GM12878 (cell line): Measurements from ENCODE around the gene CCDC8. TPM values are rescaled to one million over a fixed set of nuclear protein-coding genes. Genes with fewer than 3 reads are reported as not detected.

ENCODE experiments used
- ATAC-seq: fragments of 200-7000 bp; cut with Tn5 transposase; 3 replicates; pipeline ENCODE4 v1.9.1; 2020; ENCODE audit warnings: mild to moderate bottlenecking, moderate library complexity
- BruUV-seq: library from RNA; stranded (reverse); fragments of 400-500 nt; replicated peaks from 2 replicates; lab custom pipeline; 2021; lab: Mats Ljungman, UMichigan
- CTCF ChIA-PET: fragments of 300-600 bp; sonication (Branson Sonifier 250); formaldehyde crosslinking; extraction: SDS; loops from one replicate; lab custom pipeline; 2021; ENCODE audit warnings: inconsistent platforms; lab: Yijun Ruan, JAX
- POLR2A ChIA-PET: fragments of 350-600 bp; formaldehyde crosslinking; extraction: SDS; loops from one replicate; lab custom pipeline; 2021; ENCODE audit warnings: inconsistent platforms; lab: Charles Lee
- RAD21 ChIA-PET: fragments of 300-600 bp; sonication (Branson Sonifier 250); formaldehyde crosslinking; loops from one replicate; lab custom pipeline; 2023; ENCODE audit warnings: antibody characterized with exemption; ENCODE audit not compliant: unreplicated experiment; lab: Charles Lee
- SMC1A ChIA-PET: fragments of 300-600 bp; sonication (Branson Sonifier 250); formaldehyde crosslinking; loops from one replicate; lab custom pipeline; 2023; ENCODE audit not compliant: unreplicated experiment, uncharacterized antibody; lab: Charles Lee
- DNase-seq: peaks from one replicate; pipeline ENCODE4 v3.0.0-alpha.2; 2011; ENCODE audit warnings: low read depth, low spot score
- FAIRE-seq: peaks from 3 replicates; lab custom pipeline; 2011; peaks lifted over from hg19 to GRCh38; lab: Jason Lieb, UNC
- H2AFZ ChIP-seq: 2 replicates; pipeline ENCODE4 v1.6.0; 2011; ENCODE audit warnings: low read depth, low read length, control low read depth; ENCODE audit not compliant: control insufficient read depth
- H3K27ac ChIP-seq: 2 replicates; pipeline ENCODE4 v1.5.1; 2011; ENCODE audit warnings: control low read depth; ENCODE audit not compliant: control insufficient read depth, insufficient read depth
- H3K27me3 ChIP-seq, 2 experiments: replicated peaks in 1 of 2; 2 replicates each; pipeline versions ENCODE4 v1.6.0 to v1.6.1; 2011; ENCODE audit warnings: low read length in 1 of 2; ENCODE audit not compliant: control insufficient read depth in 2 of 2, insufficient read depth in 2 of 2
- H3K36me3 ChIP-seq, 2 experiments: 2 replicates each; pipeline ENCODE4 v1.5.1; 2011; ENCODE audit warnings: low read length in 1 of 2; ENCODE audit not compliant: control insufficient read depth in 2 of 2, insufficient read depth in 2 of 2
- H3K4me1 ChIP-seq: 2 replicates; pipeline ENCODE4 v1.6.1; 2011; ENCODE audit warnings: mild to moderate bottlenecking, low read length, moderate library complexity, mixed read lengths; ENCODE audit not compliant: control insufficient read depth, insufficient read depth
- H3K4me2 ChIP-seq: 2 replicates; pipeline ENCODE4 v1.6.0; 2011; ENCODE audit warnings: control low read depth; ENCODE audit not compliant: control insufficient read depth, insufficient read depth
- H3K4me3 ChIP-seq: fragments of 200-600 bp; sonication (generic); 2 replicates; pipeline ENCODE4 v1.5.1; 2016
- H3K79me2 ChIP-seq: 2 replicates; pipeline ENCODE4 v1.6.0; 2011; ENCODE audit warnings: low read length; ENCODE audit not compliant: control insufficient read depth, insufficient read depth
- H3K9ac ChIP-seq: 2 replicates; pipeline ENCODE4 v1.8.0; 2011; ENCODE audit warnings: low read length, control low read depth, mixed read lengths; ENCODE audit not compliant: control insufficient read depth, insufficient read depth
- H3K9me3 ChIP-seq: replicated peaks from 3 replicates; pipeline ENCODE4 v1.5.1; 2011; ENCODE audit warnings: mild to moderate bottlenecking, low read length; ENCODE audit not compliant: control insufficient read depth, insufficient read depth
- H4K20me1 ChIP-seq: 2 replicates; pipeline ENCODE4 v1.6.0; 2011; ENCODE audit not compliant: control insufficient read depth, insufficient read depth
- ATF2 ChIP-seq: IDR thresholded peaks from 2 replicates; pipeline ENCODE4 v1.6.1; 2012; ENCODE audit warnings: low read length, inconsistent platforms
- BMI1 ChIP-seq: fragments of 450-650 bp; IDR thresholded peaks from 2 replicates; pipeline ENCODE4 v1.6.1; 2016; ENCODE audit warnings: mild to moderate bottlenecking, moderate library complexity, borderline replicate concordance
- CREB1 ChIP-seq: IDR thresholded peaks from 2 replicates; pipeline ENCODE4 v1.6.1; 2012; ENCODE audit warnings: low read depth, mild to moderate bottlenecking, inconsistent platforms
- DPF2 ChIP-seq: fragments of 450-650 bp; IDR thresholded peaks from 2 replicates; pipeline ENCODE4 v1.6.1; 2017; ENCODE audit warnings: mild to moderate bottlenecking
- E2F4 ChIP-seq: IDR thresholded peaks from 2 replicates; pipeline ENCODE4 v1.6.1; 2012; ENCODE audit warnings: low read depth, low read length, improper control_type of control experiment
- IKZF2 ChIP-seq, 2 experiments: fragments of 450-650 bp; IDR thresholded peaks; 2 replicates each; pipeline ENCODE4 v1.6.1; 2017; ENCODE audit warnings: mild to moderate bottlenecking in 2 of 2, moderate library complexity in 2 of 2
- NFXL1 ChIP-seq: fragments of 450-650 bp; IDR thresholded peaks from 2 replicates; pipeline ENCODE4 v1.6.1; 2017; ENCODE audit warnings: antibody characterized with exemption, mild to moderate bottlenecking, borderline replicate concordance
- NR2C1 ChIP-seq: fragments of 450-650 bp; IDR thresholded peaks from 2 replicates; pipeline ENCODE4 v1.6.1; 2017; ENCODE audit warnings: antibody characterized with exemption, mild to moderate bottlenecking, moderate library complexity
- NRF1 ChIP-seq: conservative IDR thresholded peaks from 2 replicates; pipeline ENCODE4 v1.6.1; 2011; ENCODE audit warnings: mild to moderate bottlenecking, low read depth, low read length, improper control_type of control experiment
- PML ChIP-seq: IDR thresholded peaks from 2 replicates; pipeline ENCODE4 v1.6.1; 2012; ENCODE audit warnings: low read length, inconsistent platforms
- RAD51 ChIP-seq: fragments of 450-650 bp; IDR thresholded peaks from 2 replicates; pipeline ENCODE4 v1.6.1; 2016; ENCODE audit warnings: moderate library complexity, mild to moderate bottlenecking, inconsistent platforms
- RELA ChIP-seq: fragments of 450-650 bp; IDR thresholded peaks from 2 replicates; pipeline ENCODE4 v1.8.0; 2014; ENCODE audit warnings: borderline replicate concordance; ENCODE audit not compliant: partially characterized antibody
- SKIL ChIP-seq: fragments of 450-650 bp; IDR thresholded peaks from 2 replicates; pipeline ENCODE4 v1.6.1; 2017; ENCODE audit warnings: mild to moderate bottlenecking, low read depth, inconsistent platforms; ENCODE audit not compliant: poor library complexity, severe bottlenecking
- SRF ChIP-seq, 2 experiments: IDR thresholded peaks; 2 replicates each; pipeline ENCODE4 v1.6.1; 2011; ENCODE audit warnings: low read depth in 2 of 2, low read length in 2 of 2, mild to moderate bottlenecking in 1 of 2, moderate library complexity in 1 of 2
- TARDBP ChIP-seq: IDR thresholded peaks from 2 replicates; pipeline ENCODE4 v1.6.1; 2016; ENCODE audit warnings: borderline replicate concordance
- ZNF207 ChIP-seq: fragments of 450-650 bp; IDR thresholded peaks from 2 replicates; pipeline ENCODE4 v1.6.1; 2014; ENCODE audit warnings: antibody characterized with exemption, mild to moderate bottlenecking, borderline replicate concordance
- WGBS: methylation state at CpG from one replicate; pipeline ENCODE4 v1.1.6; 2016; ENCODE audit warnings: low lambda C conversion rate; ENCODE audit not compliant: insufficient replicate concordance, insufficient coverage; ENCODE audit errors: missing lambda C conversion rate; 5-methylcytosine and 5-hydroxymethylcytosine counted together
- in situ Hi-C: fragments of 300-500 bp; cut with MboI; formaldehyde crosslinking; loops from 9 replicates; pipeline ENCODE4 v1.14.3; 2018; ENCODE audit warnings: mixed read lengths
- intact Hi-C: fragments of 100-400 bp; cut with micrococcal nuclease; formaldehyde crosslinking; loops from one replicate; pipeline ENCODE4 v1.14.2; 2022; ENCODE audit not compliant: unreplicated experiment
- polyA plus RNA-seq, 11 experiments: library from polyadenylated mRNA; depleted of rRNA in 4 of 11; unstranded in 6 of 11; stranded (reverse) in 5 of 11; fragments of >200 nt; fragmentation: Nextera tagmentation in 4 of 11; fragmentation: Illumina TruSeq in 1 of 11; extraction: Ambion mirVana in 4 of 11; extraction: Trizol in 1 of 11; gene quantifications; 1 replicate in 1 of 11; 2 replicates in 10 of 11; pipeline versions ENCODE4 v1.2.1 to v1.2.3, GENCODE V29; 2011 to 2016; ENCODE audit warnings: inconsistent platforms in 2 of 11, missing spikeins in 2 of 11, low read depth in 1 of 11
- total RNA-seq, 4 experiments: library from RNA; depleted of rRNA in 3 of 4; stranded (reverse); fragments of >200 nt in 3 of 4; fragmentation: Illumina TruSeq in 1 of 4; extraction: Trizol in 1 of 4; gene quantifications; 2 replicates each; pipeline versions ENCODE4 v1.2.1 to v1.2.3, GENCODE V29; 2013 to 2021
- TF ChIP-seq, protein P1 (sequence below): fragments of 450-650 bp; IDR thresholded peaks from 2 replicates; pipeline ENCODE4 v1.6.1; 2017; ENCODE audit warnings: mild to moderate bottlenecking, moderate library complexity

CCDC8 gene
- total and polyA plus RNA-seq, 10 of the 15 experiments (the other 5 are each of a cell fraction or from before 2014, with no cell fraction given), result under 0.01 to 0.15 (median 0.05) TPM; not detected in 5

- Histone ChIP-seq H3K9me3 (no peaks in the 10 kb centered on the region), H3K9ac (no peak overlapping the region), H3K4me3 (peak overlapping the region; percentile 62; the same call in 1 of the 2 replicates), H4K20me1 (no peaks in the 10 kb centered on the region), H3K4me2 (peak overlapping the region; percentile 46), H3K27me3 (peaks cover 0 to 5% of the 10 kb centered on the region in 2 experiments; a peak in 2 of 4 replicates), H3K4me1 (no peaks in the 10 kb centered on the region), H3K27ac (no peak overlapping the region), H2AFZ (peak overlapping the region; percentile 43), H3K79me2 (no peaks in the 10 kb centered on the region), H3K36me3 (no peaks in the 10 kb centered on the region)
- no TSS peak for BruUV-seq
- ATAC-seq (peak; percentile 57), FAIRE-seq (no peak), DNase-seq (no peak)
- in situ Hi-C loops (no loop called here), intact Hi-C loops (no loop called here)
- ChIA-PET CTCF (no interaction called here), RAD21 (no interaction called here), POLR2A (no interaction called here), SMC1A (no interaction called here)
- 3% methylated on average over 31 of the region's 32 CpGs for WGBS
- TF ChIP-seq NR2C1 (no peak), NFXL1 (no peak), SKIL (no peak), BMI1 (peak; percentile 94), ATF2 (no peak), RELA (no peak), NRF1 (peak; percentile 47), RAD51 (no peak), SRF (IDR thresholded peaks at IDR 0.05; ENCODE audit: low read depth in 2 of 2, low read length in 2 of 2) (no peak), TARDBP (no peak), E2F4 (no peak), PML (no peak), CREB1 (no peak), DPF2 (no peak), IKZF2 (IDR thresholded peaks at IDR 0.05) (no peak), ZNF207 (no peak)
- TF ChIP-seq, protein P1, sequence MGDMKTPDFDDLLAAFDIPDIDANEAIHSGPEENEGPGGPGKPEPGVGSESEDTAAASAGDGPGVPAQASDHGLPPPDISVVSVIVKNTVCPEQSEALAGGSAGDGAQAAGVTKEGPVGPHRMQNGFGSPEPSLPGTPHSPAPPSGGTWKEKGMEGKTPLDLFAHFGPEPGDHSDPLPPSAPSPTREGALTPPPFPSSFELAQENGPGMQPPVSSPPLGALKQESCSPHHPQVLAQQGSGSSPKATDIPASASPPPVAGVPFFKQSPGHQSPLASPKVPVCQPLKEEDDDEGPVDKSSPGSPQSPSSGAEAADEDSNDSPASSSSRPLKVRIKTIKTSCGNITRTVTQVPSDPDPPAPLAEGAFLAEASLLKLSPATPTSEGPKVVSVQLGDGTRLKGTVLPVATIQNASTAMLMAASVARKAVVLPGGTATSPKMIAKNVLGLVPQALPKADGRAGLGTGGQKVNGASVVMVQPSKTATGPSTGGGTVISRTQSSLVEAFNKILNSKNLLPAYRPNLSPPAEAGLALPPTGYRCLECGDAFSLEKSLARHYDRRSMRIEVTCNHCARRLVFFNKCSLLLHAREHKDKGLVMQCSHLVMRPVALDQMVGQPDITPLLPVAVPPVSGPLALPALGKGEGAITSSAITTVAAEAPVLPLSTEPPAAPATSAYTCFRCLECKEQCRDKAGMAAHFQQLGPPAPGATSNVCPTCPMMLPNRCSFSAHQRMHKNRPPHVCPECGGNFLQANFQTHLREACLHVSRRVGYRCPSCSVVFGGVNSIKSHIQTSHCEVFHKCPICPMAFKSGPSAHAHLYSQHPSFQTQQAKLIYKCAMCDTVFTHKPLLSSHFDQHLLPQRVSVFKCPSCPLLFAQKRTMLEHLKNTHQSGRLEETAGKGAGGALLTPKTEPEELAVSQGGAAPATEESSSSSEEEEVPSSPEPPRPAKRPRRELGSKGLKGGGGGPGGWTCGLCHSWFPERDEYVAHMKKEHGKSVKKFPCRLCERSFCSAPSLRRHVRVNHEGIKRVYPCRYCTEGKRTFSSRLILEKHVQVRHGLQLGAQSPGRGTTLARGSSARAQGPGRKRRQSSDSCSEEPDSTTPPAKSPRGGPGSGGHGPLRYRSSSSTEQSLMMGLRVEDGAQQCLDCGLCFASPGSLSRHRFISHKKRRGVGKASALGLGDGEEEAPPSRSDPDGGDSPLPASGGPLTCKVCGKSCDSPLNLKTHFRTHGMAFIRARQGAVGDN, result no peak
These were observed 13.3 kb upstream of the CCDC8 start for GRCh38 chr19:46426506-46427162.
